ENCODE results near the gene CTDSP1.

CTDSP1 gene

GRCh38 chr2:218419630-218420216, 20.1 kb downstream of the CTDSP1 start:
- ATAC-seq: no peak
- H3K4me3 Mint-ChIP-seq: no peak overlapping the region
- H3K36me3 Mint-ChIP-seq (ENCODE audit: low read depth): no peaks in the 10 kb centered on the region

GRCh38 chr2:218421027-218421426, 21.4 kb downstream of the CTDSP1 start:
- Mint-ChIP-seq H3K27me3 (no peaks in the 10 kb centered on the region), H3K36me3 (ENCODE audit: low read depth) (no peaks in the 10 kb centered on the region), H3K9me3 (no peaks in the 10 kb centered on the region), H3K4me3 (no peak overlapping the region), H3K27ac (no peak overlapping the region), H3K4me1 (no peaks in the 10 kb centered on the region)
- DNase-seq (no peak), ATAC-seq (no peak)

More at GRCh38 chr2:218419630-218420216, 20.1 kb downstream of the CTDSP1 start:
- Mint-ChIP-seq H3K4me1 (no peaks in the 10 kb centered on the region), H3K27me3 (no peaks in the 10 kb centered on the region), H3K27ac (no peak overlapping the region), H3K9me3 (no peaks in the 10 kb centered on the region)
- no peak for DNase-seq

GRCh38 chr2:218422403-218423086, 22.9 kb downstream of the CTDSP1 start:
- Mint-ChIP-seq H3K36me3 (ENCODE audit: low read depth) (no peaks in the 10 kb centered on the region), H3K27me3 (no peaks in the 10 kb centered on the region), H3K9me3 (no peaks in the 10 kb centered on the region), H3K27ac (no peak overlapping the region), H3K4me3 (no peak overlapping the region), H3K4me1 (no peaks in the 10 kb centered on the region)
- ATAC-seq (no peak), DNase-seq (no peak)

- H3K27ac Mint-ChIP-seq: no peak overlapping the region
- H3K36me3 Mint-ChIP-seq (ENCODE audit: low read depth): no peaks in the 10 kb centered on the region
- no peak overlapping the region for H3K4me3 Mint-ChIP-seq
- no peaks in the 10 kb centered on the region for H3K27me3 Mint-ChIP-seq
- DNase-seq (no peak), ATAC-seq (no peak)
- no peaks in the 10 kb centered on the region for H3K9me3 Mint-ChIP-seq
- no peaks in the 10 kb centered on the region for H3K4me1 Mint-ChIP-seq
These were observed 23.9 kb downstream of the CTDSP1 start for GRCh38 chr2:218423584-218423983.

- no peaks in the 10 kb centered on the region for H3K4me1 Mint-ChIP-seq
- no peak overlapping the region for H3K4me3 Mint-ChIP-seq
- DNase-seq (no peak), ATAC-seq (no peak)
- no peaks in the 10 kb centered on the region for H3K27me3 Mint-ChIP-seq
- no peaks in the 10 kb centered on the region for H3K36me3 Mint-ChIP-seq (ENCODE audit: low read depth)
- H3K27ac Mint-ChIP-seq: no peak overlapping the region
- H3K9me3 Mint-ChIP-seq: no peaks in the 10 kb centered on the region
These were observed 25.9 kb downstream of the CTDSP1 start for GRCh38 chr2:218425531-218425930.

GRCh38 chr2:218427741-218428140, 28.1 kb downstream of the CTDSP1 start:
- Mint-ChIP-seq H3K9me3 (no peaks in the 10 kb centered on the region), H3K36me3 (ENCODE audit: low read depth) (no peaks in the 10 kb centered on the region), H3K27me3 (peaks cover 2% of the 10 kb centered on the region), H3K4me1 (no peaks in the 10 kb centered on the region), H3K4me3 (no peak overlapping the region), H3K27ac (no peak overlapping the region)
- no peak for ATAC-seq
- no peak for DNase-seq

GRCh38 chr2:218428846-218429558, 29.3 kb downstream of the CTDSP1 start:
- no peaks in the 10 kb centered on the region for H3K9me3 Mint-ChIP-seq
- no peaks in the 10 kb centered on the region for H3K36me3 Mint-ChIP-seq (ENCODE audit: low read depth)
- H3K4me1 Mint-ChIP-seq: no peaks in the 10 kb centered on the region
- ATAC-seq (no peak), DNase-seq (no peak)
- H3K27ac Mint-ChIP-seq: no peak overlapping the region
- H3K27me3 Mint-ChIP-seq: peaks cover 2% of the 10 kb centered on the region
- no peak overlapping the region for H3K4me3 Mint-ChIP-seq

- Mint-ChIP-seq H3K27ac (peak overlapping the region; percentile 7), H3K36me3 (ENCODE audit: low read depth) (no peaks in the 10 kb centered on the region), H3K27me3 (peaks cover 2% of the 10 kb centered on the region), H3K4me3 (no peak overlapping the region), H3K9me3 (no peaks in the 10 kb centered on the region), H3K4me1 (no peaks in the 10 kb centered on the region)
- ATAC-seq: no peak
- no peak for DNase-seq
These were observed 30.4 kb downstream of the CTDSP1 start for GRCh38 chr2:218429911-218430692.

GRCh38 chr2:218430721-218431120, 31.1 kb downstream of the CTDSP1 start:
- Mint-ChIP-seq H3K27me3 (peaks cover 2% of the 10 kb centered on the region), H3K9me3 (no peaks in the 10 kb centered on the region), H3K4me1 (no peaks in the 10 kb centered on the region), H3K36me3 (ENCODE audit: low read depth) (no peaks in the 10 kb centered on the region), H3K27ac (no peak overlapping the region), H3K4me3 (no peak overlapping the region)
- ATAC-seq (no peak), DNase-seq (no peak)

GRCh38 chr2:218431878-218432277, 32.2 kb downstream of the CTDSP1 start:
- H3K27me3 Mint-ChIP-seq: peaks cover 2% of the 10 kb centered on the region
- H3K4me1 Mint-ChIP-seq: no peaks in the 10 kb centered on the region
- no peak overlapping the region for H3K27ac Mint-ChIP-seq
- DNase-seq (no peak), ATAC-seq (no peak)
- no peak overlapping the region for H3K4me3 Mint-ChIP-seq
- H3K9me3 Mint-ChIP-seq: no peaks in the 10 kb centered on the region
- H3K36me3 Mint-ChIP-seq (ENCODE audit: low read depth): no peaks in the 10 kb centered on the region

GRCh38 chr2:218432676-218433365, 33.2 kb downstream of the CTDSP1 start:
- Mint-ChIP-seq H3K36me3 (ENCODE audit: low read depth) (no peaks in the 10 kb centered on the region), H3K27me3 (peaks cover 2% of the 10 kb centered on the region), H3K4me1 (no peaks in the 10 kb centered on the region), H3K9me3 (no peaks in the 10 kb centered on the region), H3K4me3 (no peak overlapping the region), H3K27ac (no peak overlapping the region)
- DNase-seq (no peak), ATAC-seq (no peak)

- no peak overlapping the region for H3K27ac Mint-ChIP-seq
- no peaks in the 10 kb centered on the region for H3K4me1 Mint-ChIP-seq
- H3K36me3 Mint-ChIP-seq (ENCODE audit: low read depth): no peaks in the 10 kb centered on the region
- peaks cover 2% of the 10 kb centered on the region for H3K27me3 Mint-ChIP-seq
- no peak for ATAC-seq
- no peak overlapping the region for H3K4me3 Mint-ChIP-seq
- DNase-seq: no peak
- no peaks in the 10 kb centered on the region for H3K9me3 Mint-ChIP-seq
These were observed 34.8 kb downstream of the CTDSP1 start for GRCh38 chr2:218434456-218434855.

GRCh38 chr2:218435003-218435982, 35.6 kb downstream of the CTDSP1 start:
- H3K4me3 Mint-ChIP-seq: no peak overlapping the region
- H3K27ac Mint-ChIP-seq: no peak overlapping the region
- H3K36me3 Mint-ChIP-seq (ENCODE audit: low read depth): no peaks in the 10 kb centered on the region
- ATAC-seq (no peak), DNase-seq (no peak)
- peaks cover 2% of the 10 kb centered on the region for H3K27me3 Mint-ChIP-seq
- no peaks in the 10 kb centered on the region for H3K9me3 Mint-ChIP-seq
- H3K4me1 Mint-ChIP-seq: no peaks in the 10 kb centered on the region
